ENCODE results near the gene PTPRG. TPM values are rescaled to one million over a fixed set of nuclear protein-coding genes. Genes with fewer than 3 reads are reported as not detected.

PTPRG gene
- total RNA-seq, 1 donor = 148 TPM

DNA sequence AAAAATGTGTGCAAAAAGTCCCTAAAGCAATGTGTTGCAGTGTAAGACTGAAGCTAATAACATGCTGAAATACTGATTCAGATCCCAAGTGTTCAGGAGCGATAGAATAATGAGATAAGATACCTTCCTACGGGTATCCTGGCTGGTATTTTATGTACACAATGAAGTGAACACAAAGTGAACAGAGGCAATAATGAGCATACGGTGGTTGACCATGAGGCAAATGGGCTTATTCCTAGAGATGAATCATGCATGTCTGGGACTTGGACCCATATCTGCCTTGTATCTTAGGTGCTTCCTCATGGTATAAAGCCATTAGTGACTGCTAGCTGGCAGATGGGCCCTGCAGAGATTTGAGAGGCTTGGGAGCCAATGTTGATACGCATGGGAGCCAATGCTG lies 21.5 kb downstream of the PTPRG start:
- Histone ChIP-seq H3K4me1 (ENCODE audit: insufficient read depth, low read length) (no peaks in the 10 kb centered on the region), H3K27ac (ENCODE audit: low read depth, low read length) (no peak overlapping the region), H4K20me1 (ENCODE audit: insufficient read depth, low read length) (peaks cover 3% of the 10 kb centered on the region), H3K79me2 (ENCODE audit: insufficient read depth, low read length) (peaks cover 80% of the 10 kb centered on the region), H3K36me3 (ENCODE audit: insufficient read depth, low read length) (no peaks in the 10 kb centered on the region), H3K27me3 (ENCODE audit: insufficient read depth, low read length) (no peaks in the 10 kb centered on the region), H3K9me3 (ENCODE audit: low read depth, low read length) (no peaks in the 10 kb centered on the region), H3K4me3 (ENCODE audit: insufficient read depth, low read length) (no peak overlapping the region), H2AFZ (ENCODE audit: low read length) (no peak overlapping the region), H3K4me2 (ENCODE audit: insufficient read depth, low read length) (no peak overlapping the region)
- DNase-seq (ENCODE audit: insufficient read length, low spot score, missing footprints) = no peak
- TF ChIP-seq CTCF (IDR thresholded peaks at IDR 0.05; ENCODE audit: extremely low read depth, low read depth, low read length) = no peak

DNA sequence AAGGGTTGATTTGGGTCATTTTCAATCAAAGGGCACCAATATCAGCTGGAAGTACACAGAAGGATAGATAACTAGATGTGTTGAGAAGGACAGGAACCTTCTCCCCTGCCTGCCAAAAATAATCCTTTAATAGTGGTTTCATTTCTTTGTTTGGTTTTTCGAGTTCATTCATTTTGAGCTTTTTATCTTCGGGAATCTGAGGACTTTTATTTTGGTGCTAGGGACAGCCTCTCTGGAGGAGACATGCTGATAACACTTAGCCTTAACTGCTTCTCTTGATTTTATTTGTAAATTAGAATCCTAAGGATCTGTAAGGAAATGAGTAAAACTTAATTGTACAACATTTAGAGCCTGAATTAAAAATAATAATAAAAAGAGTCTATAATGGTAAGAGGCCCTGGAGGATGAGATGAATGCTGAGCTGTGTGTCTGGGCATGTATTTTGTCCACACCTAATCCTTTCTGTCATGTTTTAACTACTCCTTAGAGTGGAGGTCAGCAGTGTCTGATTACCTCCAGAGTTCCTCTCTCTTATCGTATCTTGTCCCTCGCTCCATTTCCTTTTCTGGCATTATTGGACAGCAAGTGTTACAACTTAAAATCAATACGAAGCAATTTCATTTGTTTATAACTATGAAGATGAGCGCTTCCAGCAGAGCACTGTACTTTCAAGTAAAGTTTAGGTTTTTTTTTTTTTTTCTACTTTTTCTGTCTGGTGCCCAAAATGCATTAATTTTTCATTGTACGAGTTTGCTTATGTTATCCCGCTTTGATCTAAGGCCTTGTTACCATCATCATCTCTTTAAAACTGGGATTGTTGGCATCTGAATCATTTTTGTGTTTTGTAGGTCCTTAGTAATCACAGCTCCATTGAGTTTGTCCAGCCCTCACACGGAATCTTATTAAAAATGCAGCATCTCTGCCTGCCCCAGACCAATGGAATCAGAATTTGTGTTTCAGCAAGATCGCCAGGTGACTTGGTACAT lies 22.8 kb downstream of the PTPRG start:
- TF ChIP-seq CTCF (IDR thresholded peaks at IDR 0.05; ENCODE audit: extremely low read depth, low read depth, low read length) = no peak
- no peak overlapping the region for H2AFZ ChIP-seq (ENCODE audit: low read length)
- H4K20me1 ChIP-seq (ENCODE audit: insufficient read depth, low read length) = peaks cover 3% of the 10 kb centered on the region
- no peak overlapping the region for H3K27ac ChIP-seq (ENCODE audit: low read depth, low read length)
- DNase-seq (ENCODE audit: insufficient read length, low spot score, missing footprints) = no peak
- no peaks in the 10 kb centered on the region for H3K36me3 ChIP-seq (ENCODE audit: insufficient read depth, low read length)
- H3K27me3 ChIP-seq (ENCODE audit: insufficient read depth, low read length) = no peaks in the 10 kb centered on the region
- H3K4me1 ChIP-seq (ENCODE audit: insufficient read depth, low read length) = no peaks in the 10 kb centered on the region
- H3K4me2 ChIP-seq (ENCODE audit: insufficient read depth, low read length) = no peak overlapping the region
- no peak overlapping the region for H3K4me3 ChIP-seq (ENCODE audit: insufficient read depth, low read length)
- peaks cover 68% of the 10 kb centered on the region for H3K79me2 ChIP-seq (ENCODE audit: insufficient read depth, low read length)
- H3K9me3 ChIP-seq (ENCODE audit: low read depth, low read length) = no peaks in the 10 kb centered on the region

- Histone ChIP-seq H2AFZ (ENCODE audit: low read length) (no peak overlapping the region), H3K27me3 (ENCODE audit: insufficient read depth, low read length) (no peaks in the 10 kb centered on the region), H3K9me3 (ENCODE audit: low read depth, low read length) (no peaks in the 10 kb centered on the region), H3K27ac (ENCODE audit: low read depth, low read length) (peak overlapping the region; percentile 65), H4K20me1 (ENCODE audit: insufficient read depth, low read length) (no peaks in the 10 kb centered on the region), H3K79me2 (ENCODE audit: insufficient read depth, low read length) (peaks cover 61% of the 10 kb centered on the region), H3K4me1 (ENCODE audit: insufficient read depth, low read length) (peaks cover 3% of the 10 kb centered on the region), H3K4me3 (ENCODE audit: insufficient read depth, low read length) (no peak overlapping the region), H3K36me3 (ENCODE audit: insufficient read depth, low read length) (no peaks in the 10 kb centered on the region), H3K4me2 (ENCODE audit: insufficient read depth, low read length) (no peak overlapping the region)
- TF ChIP-seq CTCF (IDR thresholded peaks at IDR 0.05; ENCODE audit: extremely low read depth, low read depth, low read length) = no peak
- no peak for DNase-seq (ENCODE audit: insufficient read length, low spot score, missing footprints)
Measured at GRCh38 chr3:61589856-61590255, 28.5 kb downstream of the PTPRG start.

GRCh38 chr3:61591300-61591699 lies 29.9 kb downstream of the PTPRG start:
- DNase-seq (ENCODE audit: insufficient read length, low spot score, missing footprints) = no peak
- no peak overlapping the region for H2AFZ ChIP-seq (ENCODE audit: low read length)
- no peak overlapping the region for H3K4me3 ChIP-seq (ENCODE audit: insufficient read depth, low read length)

More at GRCh38 chr3:61591300-61591699, 29.9 kb downstream of the PTPRG start:
- Histone ChIP-seq H3K79me2 (ENCODE audit: insufficient read depth, low read length) (peaks cover 67% of the 10 kb centered on the region), H3K27ac (ENCODE audit: low read depth, low read length) (no peak overlapping the region), H3K4me1 (ENCODE audit: insufficient read depth, low read length) (peaks cover 12% of the 10 kb centered on the region), H3K27me3 (ENCODE audit: insufficient read depth, low read length) (no peaks in the 10 kb centered on the region), H3K9me3 (ENCODE audit: low read depth, low read length) (no peaks in the 10 kb centered on the region), H3K4me2 (ENCODE audit: insufficient read depth, low read length) (no peak overlapping the region), H3K36me3 (ENCODE audit: insufficient read depth, low read length) (no peaks in the 10 kb centered on the region), H4K20me1 (ENCODE audit: insufficient read depth, low read length) (no peaks in the 10 kb centered on the region)
- TF ChIP-seq CTCF (IDR thresholded peaks at IDR 0.05; ENCODE audit: extremely low read depth, low read depth, low read length) = no peak

Measured in osteoblast (primary cell).